Osteoblast (primary cell): ENCODE results near the gene AATF. TPM values are rescaled to one million over a fixed set of nuclear protein-coding genes. Genes with fewer than 3 reads are reported as not detected.

Experiments used
- DNase-seq: peaks from one replicate; pipeline ENCODE4 v3.0.0; 2011; ENCODE audit warnings: low spot score, mixed read lengths; ENCODE audit not compliant: insufficient read length; ENCODE audit errors: missing footprints
- H2AFZ ChIP-seq: 2 replicates; pipeline ENCODE4 v1.6.0; 2011; ENCODE audit warnings: mild to moderate bottlenecking, low read length
- H3K27ac ChIP-seq: 2 replicates; pipeline ENCODE4 v1.5.1; 2011; ENCODE audit warnings: mild to moderate bottlenecking, low read depth, low read length, moderate library complexity
- H3K27me3 ChIP-seq: 2 replicates; pipeline ENCODE4 v1.6.0; 2012; ENCODE audit warnings: mild to moderate bottlenecking, control low read depth, inconsistent platforms, low read length, moderate library complexity; ENCODE audit not compliant: insufficient read depth
- H3K36me3 ChIP-seq: 2 replicates; pipeline ENCODE4 v1.5.1; 2011; ENCODE audit warnings: mild to moderate bottlenecking, low read length, control low read depth, moderate library complexity; ENCODE audit not compliant: insufficient read depth
- H3K4me1 ChIP-seq: 2 replicates; pipeline ENCODE4 v1.5.1; 2011; ENCODE audit warnings: mild to moderate bottlenecking, low read length, control low read depth, moderate library complexity; ENCODE audit not compliant: insufficient read depth
- H3K4me2 ChIP-seq: 2 replicates; pipeline ENCODE4 v1.6.0; 2011; ENCODE audit warnings: mild to moderate bottlenecking, low read length; ENCODE audit not compliant: insufficient read depth
- H3K4me3 ChIP-seq: fragments of 200-600 bp; sonication (generic); 3 replicates; pipeline ENCODE4 v1.5.1; 2012; ENCODE audit warnings: mild to moderate bottlenecking, low read length, inconsistent platforms; ENCODE audit not compliant: insufficient read depth
- H3K79me2 ChIP-seq: 2 replicates; pipeline ENCODE4 v1.6.0; 2012; ENCODE audit warnings: mild to moderate bottlenecking, low read length, control low read depth, inconsistent platforms; ENCODE audit not compliant: insufficient read depth
- H3K9me3 ChIP-seq: 2 replicates; pipeline ENCODE4 v1.5.1; 2011; ENCODE audit warnings: low read depth, low read length, control low read depth
- H4K20me1 ChIP-seq: 2 replicates; pipeline ENCODE4 v1.6.0; 2012; ENCODE audit warnings: mild to moderate bottlenecking, low read length, control low read depth; ENCODE audit not compliant: insufficient read depth
- CTCF ChIP-seq: IDR thresholded peaks from 2 replicates; pipeline ENCODE4 v1.5.1; 2011; ENCODE audit warnings: mild to moderate bottlenecking, low read depth, low read length, moderate library complexity; ENCODE audit errors: extremely low read depth
- total RNA-seq: library from RNA; depleted of rRNA; stranded (reverse); fragments of >200 nt; gene quantifications from 2 replicates; pipeline ENCODE4 v1.2.3, GENCODE V29; 2012

The AATF gene
- total RNA-seq, 1 donor, result 22.4 TPM

- Histone ChIP-seq H3K4me1 (peaks cover 15% of the 10 kb centered on the region), H4K20me1 (peaks cover 12% of the 10 kb centered on the region), H3K27ac (peak overlapping the region; percentile 81), H3K9me3 (no peaks in the 10 kb centered on the region), H3K4me2 (peak overlapping the region; percentile 98), H3K27me3 (peaks cover 32% of the 10 kb centered on the region), H3K79me2 (peaks cover 42% of the 10 kb centered on the region), H3K4me3 (peak overlapping the region; percentile 93), H3K36me3 (peaks cover 36% of the 10 kb centered on the region), H2AFZ (no peak overlapping the region)
- DNase-seq, result no peak
- no peak for TF ChIP-seq CTCF
These were observed 1.3 kb downstream of the AATF start for GRCh38 chr17:36950027-36950426.

- Histone ChIP-seq H3K4me2 (no peak overlapping the region), H3K36me3 (peaks cover 46% of the 10 kb centered on the region), H3K4me3 (no peak overlapping the region)
These were observed 2.5 kb downstream of the AATF start for GRCh38 chr17:36951084-36951789.

GRCh38 chr17:36971508-36971907 lies 22.8 kb downstream of the AATF start:
- peaks cover 5% of the 10 kb centered on the region for H4K20me1 ChIP-seq
- DNase-seq, result no peak
- no peak overlapping the region for H3K4me3 ChIP-seq

More at GRCh38 chr17:36951084-36951789, 2.5 kb downstream of the AATF start:
- Histone ChIP-seq H3K79me2 (peaks cover 43% of the 10 kb centered on the region), H3K9me3 (no peaks in the 10 kb centered on the region), H2AFZ (no peak overlapping the region), H4K20me1 (peaks cover 12% of the 10 kb centered on the region), H3K4me1 (peaks cover 15% of the 10 kb centered on the region), H3K27ac (no peak overlapping the region), H3K27me3 (peaks cover 20% of the 10 kb centered on the region)
- TF ChIP-seq CTCF, result no peak
- no peak for DNase-seq

More at GRCh38 chr17:36971508-36971907, 22.8 kb downstream of the AATF start:
- Histone ChIP-seq H3K4me1 (no peaks in the 10 kb centered on the region), H3K4me2 (no peak overlapping the region), H2AFZ (no peak overlapping the region), H3K36me3 (no peaks in the 10 kb centered on the region), H3K9me3 (no peaks in the 10 kb centered on the region), H3K27ac (no peak overlapping the region), H3K27me3 (no peaks in the 10 kb centered on the region), H3K79me2 (peaks cover 28% of the 10 kb centered on the region)
- TF ChIP-seq CTCF, result no peak
